GM19035 (cell line): ENCODE measurements around the gene ATAD1.
A peak's percentile ranks its signal among the peaks of the same experiment; 100 is the strongest.
"Not testable (repeated sequence)": the region's sequence is repeated elsewhere in the genome, so short reads cannot be mapped to it uniquely, and the experiment has no call there.

ENCODE experiments used
- ATAC-seq: cut with Tn5 transposase; IDR thresholded peaks from one replicate; pipeline ENCODE4 v1.9.1; 2021; ENCODE audit not compliant: unreplicated experiment

The ATAD1 gene

GRCh38 chr10:87760195-87760905 is 57.7 kb downstream of the ATAD1 start:
- ATAC-seq: no peak

DNA sequence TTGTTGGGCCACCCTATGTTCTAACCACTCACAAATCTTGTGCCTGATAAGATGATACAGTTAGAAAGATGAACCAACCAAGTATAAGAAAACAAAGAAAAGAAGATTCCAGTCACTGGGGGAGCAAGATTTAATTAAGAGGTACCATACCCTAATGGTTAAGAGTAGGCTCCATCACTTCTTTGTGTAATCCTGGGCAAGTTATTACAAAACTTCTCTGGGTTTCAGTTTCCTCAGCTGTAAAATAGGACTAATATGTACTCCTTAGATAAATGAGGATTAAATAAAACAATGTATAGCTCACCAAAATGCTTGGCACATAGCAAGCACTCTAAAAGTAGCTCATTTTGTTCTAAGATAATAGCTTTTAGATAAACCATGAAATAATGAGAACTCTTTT is 58.5 kb downstream of the ATAD1 start:
- no peak for ATAC-seq

GRCh38 chr10:87757685-87758084 is 60.3 kb downstream of the ATAD1 start:
- ATAC-seq: no peak

DNA sequence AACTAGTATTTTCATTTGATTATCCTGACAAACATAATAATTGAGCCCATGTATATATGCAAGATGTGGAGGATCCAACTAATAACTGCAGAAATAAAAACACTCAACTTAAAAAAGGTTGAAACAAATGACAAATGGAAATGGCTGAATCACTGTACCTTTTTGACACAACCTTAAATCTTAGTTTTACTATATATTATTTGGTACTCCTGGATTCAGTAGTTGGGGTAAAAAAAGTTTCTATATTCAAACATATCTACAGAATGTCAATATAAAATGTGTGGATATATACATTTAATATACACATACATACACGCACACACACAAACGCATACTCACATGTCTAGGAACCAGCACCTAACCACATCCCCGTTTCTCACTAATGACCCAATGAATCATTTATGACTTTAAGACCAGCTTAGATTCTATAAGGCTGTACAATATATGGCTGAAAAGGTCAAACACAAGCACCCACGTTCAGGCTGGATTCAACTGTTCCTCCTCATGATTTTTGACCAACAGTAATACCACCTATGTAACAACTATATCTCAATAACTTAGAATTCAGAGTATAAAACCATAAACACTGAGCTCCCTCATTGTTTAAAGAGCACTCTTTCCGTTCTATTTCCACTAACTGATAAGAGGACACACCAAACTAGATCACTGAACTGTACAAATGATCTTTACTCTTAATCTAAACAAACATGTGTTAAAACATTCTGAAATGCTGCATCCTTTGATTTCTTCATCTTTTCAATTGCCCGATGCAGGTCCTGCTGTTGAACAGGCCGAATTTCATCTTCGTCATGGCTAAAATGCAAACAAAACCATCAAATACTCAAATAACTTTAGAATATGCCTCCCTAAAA is 63.8 kb downstream of the ATAD1 start:
- no peak for ATAC-seq

DNA sequence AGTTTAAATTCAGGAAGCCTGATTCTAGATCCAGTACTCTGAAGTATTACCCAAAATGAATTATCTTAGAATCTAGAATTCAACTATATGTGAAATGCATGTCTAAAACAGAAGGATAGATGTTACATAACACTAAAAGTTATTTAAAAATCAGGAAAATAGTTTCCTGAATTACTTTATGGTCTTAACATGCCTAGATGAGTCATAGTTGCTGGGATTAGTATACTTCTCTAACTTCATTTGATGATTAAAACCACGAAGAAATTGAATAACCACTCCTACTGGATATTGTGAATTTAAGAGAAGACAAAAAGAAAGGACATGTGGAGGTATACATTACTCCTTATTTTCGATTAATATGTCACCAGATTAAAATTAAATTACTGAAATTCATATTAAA is 65.5 kb downstream of the ATAD1 start:
- ATAC-seq: no peak

DNA sequence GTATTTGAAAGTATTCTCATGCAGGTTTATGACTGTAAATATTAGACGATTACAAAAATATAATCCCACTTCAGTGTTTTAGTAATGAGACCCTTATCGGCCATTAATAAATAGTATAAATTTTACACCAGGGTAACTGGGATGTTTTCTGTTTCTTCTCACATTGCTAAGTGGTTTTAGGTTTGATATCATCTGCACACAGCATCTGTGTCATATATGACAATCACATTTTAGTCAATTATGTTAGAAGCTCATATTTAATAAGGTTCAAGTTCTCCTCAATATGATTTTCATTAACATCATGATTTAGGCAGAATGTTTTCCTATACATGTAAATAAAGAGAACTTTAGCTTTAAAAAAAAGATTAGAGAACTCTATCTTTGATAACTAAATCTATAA is 66.8 kb downstream of the ATAD1 start:
- ATAC-seq: no peak

DNA sequence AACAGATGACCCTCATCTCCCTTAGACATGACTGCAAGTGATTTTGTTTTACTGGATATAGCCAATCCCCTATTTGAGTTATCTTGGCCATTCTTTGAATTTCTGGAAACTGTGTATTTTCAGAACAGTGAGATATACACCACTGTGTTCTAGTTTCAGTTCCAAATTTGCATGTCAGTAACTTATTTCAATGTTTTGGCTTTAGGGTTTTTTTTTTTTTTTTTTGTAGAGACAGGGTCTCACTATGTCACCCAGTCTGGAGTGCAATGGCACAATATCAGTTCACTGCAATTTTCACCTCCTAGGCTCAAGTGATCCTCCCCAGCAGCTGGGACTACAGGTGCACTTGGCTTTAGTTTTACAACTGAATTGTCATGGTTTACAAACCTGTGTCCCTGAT is 67.2 kb downstream of the ATAD1 start:
- peak; percentile 58 for ATAC-seq

GRCh38 chr10:87750001-87750671 is 67.9 kb downstream of the ATAD1 start:
- no peak for ATAC-seq

GRCh38 chr10:87748244-87748643 is 69.8 kb downstream of the ATAD1 start:
- not testable (repeated sequence) for ATAC-seq

DNA sequence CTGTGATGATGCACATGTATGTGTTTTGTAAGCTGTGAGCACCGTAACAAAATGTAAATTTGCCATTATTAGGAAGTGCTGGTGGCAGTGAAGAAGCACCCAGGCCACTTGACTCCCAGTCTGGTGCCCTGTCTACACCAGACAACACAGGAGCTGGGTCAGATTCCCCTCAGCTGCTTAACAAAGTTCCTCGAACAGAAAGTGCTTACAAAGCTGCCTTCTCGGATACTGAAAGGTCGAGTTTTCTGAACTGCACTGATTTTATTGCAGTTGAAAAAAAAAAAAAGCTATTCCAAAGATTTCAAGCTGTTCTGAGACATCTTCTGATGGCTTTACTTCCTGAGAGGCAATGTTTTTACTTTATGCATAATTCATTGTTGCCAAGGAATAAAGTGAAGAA is 71.1 kb downstream of the ATAD1 start:
- ATAC-seq: no peak

DNA sequence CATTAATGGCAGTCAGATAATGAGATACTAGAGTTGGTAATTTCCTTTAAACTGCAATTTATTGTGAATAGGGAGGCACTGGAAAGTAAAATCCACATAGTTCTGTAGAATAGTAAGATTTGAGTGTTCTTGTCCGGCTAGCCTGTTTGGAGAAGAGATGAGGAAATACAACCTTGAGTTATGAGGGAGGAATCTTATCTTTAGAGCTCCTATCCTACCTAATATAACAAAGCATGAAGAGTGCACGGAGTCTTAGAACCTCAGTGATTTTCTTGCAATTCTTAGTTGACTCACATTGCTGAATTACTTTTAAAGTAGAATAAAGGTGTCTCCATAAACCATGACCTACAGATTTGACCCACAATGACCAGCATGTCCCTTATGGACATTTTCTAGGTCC is 73.4 kb downstream of the ATAD1 start:
- ATAC-seq: no peak

GRCh38 chr10:87742992-87743610 is 74.9 kb downstream of the ATAD1 start:
- ATAC-seq: not testable (repeated sequence)

DNA sequence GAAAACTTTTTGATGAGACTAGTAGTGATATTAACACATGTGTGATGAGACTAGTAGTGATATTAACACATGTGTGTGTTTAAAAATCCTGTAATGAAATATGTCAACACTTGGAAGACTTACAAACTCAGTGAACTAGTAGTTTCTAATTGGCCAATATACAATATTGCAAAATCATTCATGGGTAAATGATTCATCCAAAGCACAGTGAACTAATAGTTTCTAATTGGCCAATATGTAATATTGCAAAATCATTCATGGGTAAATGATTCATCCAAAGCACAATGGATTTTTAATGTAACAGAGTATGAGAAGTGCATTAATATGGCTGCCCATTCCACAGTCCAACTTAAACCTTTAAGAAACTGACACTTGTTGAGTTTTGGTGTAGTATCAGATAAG is 77.8 kb downstream of the ATAD1 start:
- no peak for ATAC-seq

- ATAC-seq: no peak
Observed at GRCh38 chr10:87739703-87740102, 78.3 kb downstream of the ATAD1 start.

GRCh38 chr10:87738253-87738652 is 79.8 kb downstream of the ATAD1 start:
- not testable (repeated sequence) for ATAC-seq

DNA sequence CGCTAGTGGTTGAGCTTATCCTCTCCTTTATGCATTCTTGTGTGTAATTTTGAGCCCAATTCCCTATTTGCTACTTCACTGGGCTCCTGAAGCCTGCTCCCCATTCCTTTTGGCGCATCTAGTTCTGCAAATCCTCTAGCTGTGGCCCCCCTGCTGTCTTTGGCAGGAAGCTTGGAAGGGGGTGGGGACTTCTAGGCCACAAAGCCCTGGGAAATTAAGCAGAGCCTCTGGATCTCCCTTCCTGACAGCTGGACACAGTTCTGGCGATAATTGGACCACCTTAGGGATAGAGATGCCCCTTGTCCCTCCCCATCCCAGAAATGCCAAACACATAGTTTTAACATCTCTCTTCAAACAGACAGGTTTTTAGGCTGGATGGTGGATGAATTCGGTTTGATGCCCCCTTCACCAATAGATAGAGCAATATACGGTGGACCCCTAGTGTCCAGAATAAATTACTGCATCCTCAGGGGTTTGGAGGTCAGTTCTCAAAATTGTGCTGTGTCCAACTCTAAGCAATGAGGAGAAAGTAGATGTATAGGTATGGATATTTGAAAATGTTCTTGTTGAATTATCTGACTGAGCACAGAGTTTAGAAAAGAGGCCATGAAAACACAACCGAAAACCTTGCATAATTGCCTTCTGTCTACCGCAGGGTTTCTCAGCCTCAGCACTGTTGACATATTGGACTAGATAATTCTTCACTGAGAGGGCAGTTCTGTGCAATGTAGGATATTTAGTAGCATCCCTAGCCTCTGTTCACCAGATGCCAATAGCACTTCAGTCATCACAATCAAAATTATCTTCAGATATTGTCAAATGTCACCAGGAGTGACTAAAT is 82.8 kb downstream of the ATAD1 start:
- ATAC-seq: no peak

DNA sequence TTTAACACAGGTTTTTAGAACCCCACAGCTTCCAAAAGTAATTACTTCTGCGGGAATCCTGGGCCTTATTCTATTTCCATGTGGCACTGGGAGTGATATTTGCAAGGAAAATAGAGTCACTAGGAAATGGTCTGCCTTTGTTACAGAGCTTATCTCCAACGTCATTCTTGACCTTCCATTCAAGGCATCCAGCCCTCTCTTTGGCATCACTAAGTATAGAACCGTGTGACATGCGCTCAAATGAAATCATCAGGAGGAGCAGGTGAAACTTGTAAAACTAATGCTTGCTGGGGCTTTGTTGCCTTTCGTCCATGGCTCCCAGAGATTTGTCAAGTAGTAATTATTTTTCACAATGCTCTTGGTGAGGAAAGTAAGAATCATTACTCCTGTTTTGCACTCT is 84.9 kb downstream of the ATAD1 start:
- ATAC-seq: no peak

DNA sequence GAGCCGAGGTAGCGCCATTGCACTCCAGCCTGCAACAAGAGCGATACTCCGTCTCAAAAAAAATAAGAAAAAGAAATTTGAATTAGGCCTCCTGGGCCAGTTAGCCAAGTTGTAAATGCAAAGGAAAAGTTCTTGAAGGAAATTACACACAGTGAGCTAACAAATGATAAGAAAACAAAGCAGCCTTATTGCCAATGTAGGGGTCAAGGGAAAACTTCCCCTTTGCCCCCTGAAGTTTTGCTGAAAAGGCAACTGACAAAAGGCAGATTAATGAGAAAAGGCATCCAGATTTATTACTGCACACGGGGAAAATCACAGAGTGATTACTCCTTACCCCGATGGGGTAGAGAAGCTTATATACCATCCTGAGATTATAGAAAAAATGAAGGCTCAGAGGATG is 88.1 kb downstream of the ATAD1 start:
- ATAC-seq: no peak

DNA sequence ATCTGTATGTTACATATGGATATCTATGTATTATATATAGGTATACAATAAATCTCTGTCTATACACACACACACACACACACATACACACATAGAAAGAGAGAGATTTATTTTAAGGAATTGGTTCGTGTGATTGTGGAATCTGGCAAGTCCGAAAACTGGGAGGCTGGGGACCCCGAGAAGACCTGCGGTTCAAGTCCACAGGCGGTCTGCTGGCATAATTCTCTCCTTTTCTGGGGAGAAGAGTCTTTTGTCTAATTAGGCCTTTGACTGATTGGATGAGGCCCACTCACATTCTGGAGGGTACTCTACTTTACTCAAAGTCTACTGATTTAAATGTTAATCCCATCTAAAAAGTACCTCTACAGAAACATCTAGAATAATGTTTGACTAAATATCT is 93.2 kb downstream of the ATAD1 start:
- ATAC-seq: no peak

DNA sequence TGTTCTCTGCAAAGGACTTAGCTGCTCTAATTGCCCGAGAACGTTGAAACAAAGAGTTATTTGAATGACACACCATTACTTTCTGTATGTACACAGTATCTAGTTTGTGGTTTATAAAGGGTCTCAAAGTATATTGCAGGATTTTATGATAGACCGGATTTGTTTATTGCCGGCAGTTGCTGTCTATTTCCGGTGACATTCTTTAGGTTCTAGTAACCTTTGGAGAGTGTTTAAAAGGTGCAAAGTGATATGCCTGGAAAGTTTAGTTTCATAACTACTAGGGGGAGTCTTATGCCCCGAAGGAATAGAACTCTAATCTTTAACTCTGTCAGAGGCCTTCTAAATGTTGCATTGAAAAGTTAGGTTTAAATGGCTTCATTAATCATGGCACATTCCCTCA is 94.5 kb downstream of the ATAD1 start:
- ATAC-seq: no peak

DNA sequence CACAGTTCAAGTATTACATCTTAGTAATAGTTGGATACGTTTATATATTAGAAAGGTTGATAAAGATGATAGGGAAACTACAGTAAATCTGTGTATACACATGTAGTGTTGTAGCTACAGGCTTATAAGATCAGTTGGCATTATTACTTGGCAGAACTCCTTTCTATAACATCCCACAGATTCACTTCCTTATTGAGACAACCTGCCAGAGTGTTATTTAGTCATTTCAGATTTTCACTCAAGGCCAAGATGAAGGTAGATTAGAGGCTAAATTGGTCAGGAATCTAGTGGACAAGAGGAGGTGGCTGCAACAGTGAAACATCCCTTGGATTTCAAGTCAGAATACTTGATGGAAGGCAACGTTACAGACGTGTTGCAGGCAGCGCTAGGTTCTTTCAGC is 95.3 kb downstream of the ATAD1 start:
- no peak for ATAC-seq
